ENCODE results near the gene ADAM17. TPM values are rescaled to one million over a fixed set of nuclear protein-coding genes. Genes with fewer than 3 reads are reported as not detected.

Gene ADAM17
- total and polyA plus RNA-seq, 2 of the 8 experiments (the other 6 are each of a cell fraction or from before 2014, with no cell fraction given) = 6.5 to 23.5 TPM

DNA sequence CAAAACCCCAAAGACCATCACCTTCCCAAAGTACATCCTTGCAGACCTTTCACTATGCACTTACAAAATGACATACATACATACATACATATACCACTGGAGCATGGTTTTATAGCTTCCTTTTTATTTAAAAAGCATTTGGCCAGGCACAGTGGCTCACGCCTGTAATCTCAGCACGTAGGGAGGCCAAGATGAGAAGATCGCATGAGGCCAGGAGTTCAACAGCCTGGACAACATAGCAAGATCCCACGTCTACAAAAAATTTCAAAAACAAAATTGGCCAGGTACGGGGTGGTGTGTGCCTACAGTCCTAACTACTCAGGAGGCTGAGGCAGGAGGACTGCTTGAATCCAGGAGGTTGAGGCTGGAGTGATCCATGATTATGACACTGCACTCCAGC is 29.9 kb upstream of the ADAM17 start:
- Histone ChIP-seq H3K4me2 (ENCODE audit: insufficient read depth in 1 of 2, low read depth in 2 of 2, low read length in 2 of 2) (no peak overlapping the region), H3K9ac (replicated peaks in 1 of 4; ENCODE audit: extremely low read depth in 1 of 4, low read depth in 3 of 4, low read length in 3 of 4) (no peak overlapping the region), H2BK12ac (ENCODE audit: low read depth, low read length) (no peak overlapping the region), H3K79me1 (ENCODE audit: low read depth, low read length) (no peaks in the 10 kb centered on the region), H4K8ac (ENCODE audit: extremely low read depth, insufficient read depth, low read length) (no peak overlapping the region), H3K18ac (ENCODE audit: extremely low read depth, low read length) (no peak overlapping the region), H2BK5ac (ENCODE audit: low read depth, low read length) (no peak overlapping the region), H2BK120ac (replicated peaks; ENCODE audit: low read depth, low read length) (no peak overlapping the region), H3K9me3 (ENCODE audit: insufficient read depth in 2 of 2, low read depth in 1 of 2, low read length in 1 of 2) (no peaks in the 10 kb centered on the region), H3K56ac (replicated peaks; ENCODE audit: insufficient read length, low read depth, low read length) (no peak overlapping the region), H4K5ac (ENCODE audit: insufficient read length, low read depth, low read length) (no peak overlapping the region), H4K20me1 (replicated peaks in 1 of 2; ENCODE audit: control insufficient read depth in 1 of 2, insufficient read depth in 2 of 2, low read length in 2 of 2) (peaks cover 2% of the 10 kb centered on the region in 2 experiments), H2BK15ac (ENCODE audit: low read length) (no peak overlapping the region), H3K79me2 (ENCODE audit: control insufficient read depth in 1 of 2, insufficient read depth in 2 of 2, low read length in 2 of 2) (peaks cover 0 to 15% of the 10 kb centered on the region in 2 experiments; a peak in 2 of 4 replicates), H3K4ac (replicated peaks; ENCODE audit: insufficient read length, low read depth, low read length) (no peak overlapping the region), H3K36me3 (ENCODE audit: control insufficient read depth in 2 of 4, insufficient read depth in 4 of 4, low read length in 3 of 4) (peaks cover 5 to 57% (median 36%) of the 10 kb centered on the region in 4 experiments), H3K4me3 (ENCODE audit: extremely low read depth in 1 of 4, insufficient read depth in 2 of 4, low read depth in 3 of 4, low read length in 4 of 4) (no peak overlapping the region), H3K23me2 (ENCODE audit: low read depth, low read length) (no peaks in the 10 kb centered on the region), H3K14ac (ENCODE audit: insufficient read length) (no peak overlapping the region), H4K91ac (replicated peaks; ENCODE audit: insufficient read length, low read length) (no peak overlapping the region), H3K4me1 (replicated peaks in 1 of 4; ENCODE audit: control insufficient read depth in 3 of 4, insufficient read depth in 4 of 4, low read length in 3 of 4) (no peaks in the 10 kb centered on the region), H3K27me3 (replicated peaks in 1 of 4; ENCODE audit: control insufficient read depth in 3 of 4, extremely low read depth in 1 of 4, insufficient read depth in 3 of 4, low read length in 3 of 4) (no peaks in the 10 kb centered on the region), H3K27ac (ENCODE audit: low read depth, low read length) (no peak overlapping the region), H2AK5ac (ENCODE audit: low read depth, low read length) (no peak overlapping the region), H2BK20ac (ENCODE audit: low read length) (no peak overlapping the region), H3K23ac (ENCODE audit: insufficient read length) (no peak overlapping the region), H2AFZ (ENCODE audit: low read length) (no peak overlapping the region)
- ChIA-PET CTCF (ENCODE audit: partially characterized antibody) (interaction anchor here (0.9 kb wide), 1 partner anchor 11 kb away, joined by 3 read pairs; no protein-coding TSS in a partner anchor), POLR2A (ENCODE audit: partially characterized antibody) (interaction anchor here (0.9 kb wide), 1 partner anchor 9 kb away, joined by 3 read pairs; no protein-coding TSS in a partner anchor)
- FAIRE-seq = no peak
- DNase-seq (ENCODE audit: low read depth in 1 of 2, low spot score in 2 of 2) = peak in 1 of 2 experiments; percentile 1
- TF ChIP-seq ATF3 (IDR thresholded peaks at IDR 0.05; ENCODE audit: insufficient read depth, low read depth, low read length) = no peak
- no peak for TF ChIP-seq JUND (IDR thresholded peaks at IDR 0.05; ENCODE audit: low read length)
- TF ChIP-seq TBP (IDR thresholded peaks at IDR 0.05; ENCODE audit: low read depth, low read length) = no peak
- no peak for TF ChIP-seq ASH2L (IDR thresholded peaks at IDR 0.05; ENCODE audit: low read length)
- TF ChIP-seq SIX5 (IDR thresholded peaks at IDR 0.05; ENCODE audit: low read depth, low read length) = no peak
- no peak for TF ChIP-seq PHF8 (conservative IDR thresholded peaks at IDR 0.05; ENCODE audit: low read depth, low read length)
- TF ChIP-seq POU5F1 (IDR thresholded peaks at IDR 0.05; ENCODE audit: low read depth, low read length) = no peak
- TF ChIP-seq CTBP2 (IDR thresholded peaks at IDR 0.05; ENCODE audit: borderline replicate concordance, insufficient read depth, insufficient read length, low read length) = no peak
- TF ChIP-seq GTF2F1 (IDR thresholded peaks at IDR 0.05; ENCODE audit: borderline replicate concordance, low read depth, low read length) = no peak
- no peak for TF ChIP-seq TAF1 (IDR thresholded peaks at IDR 0.05; ENCODE audit: low read depth, low read length)
- 97% methylated on average over 5 of the region's 5 CpGs; no CpG with 5 or more reads in 1 of the 2 experiments for WGBS, 2 experiments (ENCODE audit: extremely low coverage in 1 of 2, insufficient coverage in 1 of 2, insufficient read length in 1 of 2, insufficient replicate concordance in 2 of 2, low coverage in 1 of 2, low lambda C conversion rate in 2 of 2, missing lambda C conversion rate in 1 of 2)

All from H1 (cell line).